HG02610 (cell line): ENCODE measurements around the gene DNMT1.

Source experiments
- ATAC-seq: cut with Tn5 transposase; IDR thresholded peaks from one replicate; pipeline ENCODE4 v1.9.1; 2021; ENCODE audit warnings: mild to moderate bottlenecking, moderate library complexity; ENCODE audit not compliant: unreplicated experiment

The DNMT1 gene

DNA sequence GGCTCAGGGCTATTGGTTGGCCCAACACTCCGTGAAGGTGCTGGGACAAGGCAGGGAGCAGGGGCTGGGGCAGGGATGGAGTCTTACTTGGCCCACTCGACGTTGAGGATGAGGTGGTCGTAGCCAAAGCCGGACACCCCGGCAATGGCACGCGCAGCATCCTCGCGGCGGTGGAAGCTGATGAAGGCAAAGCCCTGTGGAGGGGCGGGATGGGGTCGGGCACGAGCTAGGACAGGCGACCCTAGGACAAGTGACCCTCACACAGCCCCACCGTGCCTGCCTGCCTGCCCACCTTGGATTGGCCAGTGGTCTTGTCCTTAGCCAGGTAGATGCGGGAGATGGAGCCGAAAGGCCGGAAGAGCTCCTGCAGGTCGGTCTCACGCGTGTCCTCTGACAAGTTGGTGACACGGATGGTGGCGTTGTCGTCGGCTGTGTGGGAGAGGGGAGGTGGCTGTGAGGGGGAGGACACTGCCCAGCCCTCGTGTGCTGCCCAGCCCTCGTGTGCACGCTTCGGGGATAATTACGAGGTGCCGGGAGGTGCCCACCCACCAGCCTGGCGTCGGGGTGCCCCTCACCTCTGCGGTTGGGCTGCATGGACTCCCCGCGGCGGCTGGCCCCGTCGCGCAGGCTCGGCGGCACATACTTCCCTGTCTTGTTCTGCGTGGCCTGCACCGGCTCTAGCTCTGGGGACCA lies 79.2 kb downstream of the DNMT1 start:
- ATAC-seq = no peak

DNA sequence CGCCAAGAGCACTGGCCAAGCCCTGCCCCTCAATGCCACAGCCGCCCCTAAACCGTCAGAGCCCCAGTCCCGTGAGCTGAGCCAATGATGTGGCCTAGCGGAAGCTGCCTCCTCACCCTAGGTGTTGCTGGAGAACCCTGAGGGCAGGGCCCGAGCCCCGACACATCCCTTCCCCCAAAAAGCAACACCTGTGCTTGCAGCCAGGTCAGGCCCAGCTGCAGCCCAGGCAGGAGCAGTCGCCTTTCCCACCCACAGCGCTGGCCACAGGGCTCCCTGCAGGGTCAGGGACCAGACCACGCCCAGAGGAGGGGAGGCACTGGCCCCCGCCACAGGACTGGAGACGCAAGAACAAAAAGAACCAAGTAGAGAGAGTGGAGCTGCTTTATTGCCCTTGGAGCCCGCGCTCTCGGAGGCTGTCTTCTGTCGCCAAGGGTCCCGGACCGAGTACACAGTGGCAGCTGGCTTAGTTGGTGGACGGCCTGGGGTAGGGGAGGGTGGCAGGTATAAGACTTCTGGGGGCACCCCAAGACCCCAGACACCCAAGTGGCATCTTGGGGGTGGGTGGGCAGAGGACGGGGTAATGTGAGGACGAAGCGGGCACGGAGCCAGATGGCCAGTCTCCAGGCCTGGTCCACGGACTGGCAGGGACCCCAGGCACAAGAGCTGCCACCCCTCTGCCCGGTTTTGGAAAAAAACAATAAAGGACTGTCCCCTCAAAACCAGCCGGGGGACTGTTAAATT lies 79.9 kb downstream of the DNMT1 start:
- ATAC-seq = no peak

DNA sequence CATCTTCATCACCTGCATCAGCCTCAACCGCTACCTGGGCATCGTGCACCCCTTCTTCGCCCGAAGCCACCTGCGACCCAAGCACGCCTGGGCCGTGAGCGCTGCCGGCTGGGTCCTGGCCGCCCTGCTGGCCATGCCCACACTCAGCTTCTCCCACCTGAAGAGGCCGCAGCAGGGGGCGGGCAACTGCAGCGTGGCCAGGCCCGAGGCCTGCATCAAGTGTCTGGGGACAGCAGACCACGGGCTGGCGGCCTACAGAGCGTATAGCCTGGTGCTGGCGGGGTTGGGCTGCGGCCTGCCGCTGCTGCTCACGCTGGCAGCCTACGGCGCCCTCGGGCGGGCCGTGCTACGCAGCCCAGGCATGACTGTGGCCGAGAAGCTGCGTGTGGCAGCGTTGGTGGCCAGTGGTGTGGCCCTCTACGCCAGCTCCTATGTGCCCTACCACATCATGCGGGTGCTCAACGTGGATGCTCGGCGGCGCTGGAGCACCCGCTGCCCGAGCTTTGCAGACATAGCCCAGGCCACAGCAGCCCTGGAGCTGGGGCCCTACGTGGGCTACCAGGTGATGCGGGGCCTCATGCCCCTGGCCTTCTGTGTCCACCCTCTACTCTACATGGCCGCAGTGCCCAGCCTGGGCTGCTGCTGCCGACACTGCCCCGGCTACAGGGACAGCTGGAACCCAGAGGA lies 80.6 kb downstream of the DNMT1 start:
- ATAC-seq = no peak

DNA sequence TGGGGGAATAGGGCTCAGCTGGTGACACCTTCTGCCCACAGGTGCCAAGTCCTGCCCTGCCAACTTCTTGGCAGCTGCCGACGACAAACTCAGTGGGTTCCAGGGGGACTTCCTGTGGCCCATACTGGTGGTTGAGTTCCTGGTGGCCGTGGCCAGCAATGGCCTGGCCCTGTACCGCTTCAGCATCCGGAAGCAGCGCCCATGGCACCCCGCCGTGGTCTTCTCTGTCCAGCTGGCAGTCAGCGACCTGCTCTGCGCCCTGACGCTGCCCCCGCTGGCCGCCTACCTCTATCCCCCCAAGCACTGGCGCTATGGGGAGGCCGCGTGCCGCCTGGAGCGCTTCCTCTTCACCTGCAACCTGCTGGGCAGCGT lies 81.2 kb downstream of the DNMT1 start:
- no peak for ATAC-seq

DNA sequence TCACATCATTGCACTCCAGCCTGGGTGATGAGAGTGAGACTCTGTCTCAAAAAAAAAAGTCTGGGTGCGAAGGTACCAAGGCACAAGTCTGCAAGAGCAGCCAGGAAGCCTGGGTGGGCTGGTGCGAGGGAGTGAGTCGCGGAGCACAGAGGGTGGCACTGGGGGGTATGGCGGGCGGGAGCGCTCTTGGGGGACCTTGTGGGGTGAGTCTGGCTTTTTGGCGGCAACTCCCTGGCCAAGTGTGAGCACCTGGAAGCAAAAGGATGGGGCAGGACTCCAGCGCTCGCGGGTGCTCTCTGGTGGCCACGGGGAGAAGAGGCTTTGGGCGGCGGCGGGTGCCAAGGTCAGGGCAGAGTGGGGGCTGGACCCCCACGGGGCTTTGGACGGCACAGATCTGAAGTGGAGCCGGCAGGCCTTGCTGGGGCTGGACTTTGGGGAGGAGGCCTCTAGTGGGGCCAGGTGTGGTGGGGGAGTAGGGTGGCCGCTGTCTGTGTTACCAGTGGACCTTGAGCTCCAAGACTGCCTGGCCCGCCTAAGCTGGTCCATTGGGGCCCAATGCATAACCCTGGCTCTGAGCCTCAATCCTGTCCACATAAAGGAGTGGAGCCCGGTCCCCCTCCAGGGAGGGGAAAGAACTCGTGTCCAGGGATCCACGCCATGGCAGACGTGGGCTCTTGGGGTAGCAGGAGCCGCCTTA lies 81.7 kb downstream of the DNMT1 start:
- ATAC-seq = no peak

DNA sequence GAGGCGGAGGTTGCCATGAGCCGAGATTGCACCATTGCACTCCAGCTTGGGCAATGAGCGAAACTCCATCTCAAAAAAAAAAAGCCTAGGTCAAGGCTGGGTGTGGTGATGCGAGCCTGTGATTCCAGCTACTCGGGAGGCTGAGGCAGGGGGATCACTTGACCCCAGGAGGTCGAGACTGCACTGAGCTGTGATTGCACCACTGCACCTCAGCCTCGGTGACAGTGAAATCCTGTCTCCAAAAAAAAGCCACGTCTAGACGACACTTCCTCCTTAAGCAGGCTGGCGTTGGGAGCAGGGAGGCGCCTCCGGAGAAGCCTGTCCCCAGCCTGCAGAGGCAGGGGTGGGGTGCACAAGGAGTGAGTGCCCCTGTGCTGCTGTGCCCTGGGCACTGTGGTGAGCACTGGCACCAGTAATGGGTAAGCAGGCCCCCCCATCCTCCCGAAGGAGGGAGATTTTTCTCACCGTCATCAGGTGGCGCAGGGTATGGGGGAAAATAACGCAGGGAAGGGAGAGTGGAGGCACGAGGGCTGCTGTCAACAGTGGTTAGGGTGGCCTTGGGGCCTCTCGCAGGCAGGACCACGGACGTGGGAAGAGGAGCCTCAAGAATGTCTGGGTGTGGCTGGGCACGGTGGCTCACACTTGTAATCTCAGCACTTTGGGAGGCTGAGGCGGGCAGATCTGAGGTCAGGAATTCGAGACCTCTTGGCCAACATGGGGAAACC lies 82.6 kb downstream of the DNMT1 start:
- no peak for ATAC-seq

DNA sequence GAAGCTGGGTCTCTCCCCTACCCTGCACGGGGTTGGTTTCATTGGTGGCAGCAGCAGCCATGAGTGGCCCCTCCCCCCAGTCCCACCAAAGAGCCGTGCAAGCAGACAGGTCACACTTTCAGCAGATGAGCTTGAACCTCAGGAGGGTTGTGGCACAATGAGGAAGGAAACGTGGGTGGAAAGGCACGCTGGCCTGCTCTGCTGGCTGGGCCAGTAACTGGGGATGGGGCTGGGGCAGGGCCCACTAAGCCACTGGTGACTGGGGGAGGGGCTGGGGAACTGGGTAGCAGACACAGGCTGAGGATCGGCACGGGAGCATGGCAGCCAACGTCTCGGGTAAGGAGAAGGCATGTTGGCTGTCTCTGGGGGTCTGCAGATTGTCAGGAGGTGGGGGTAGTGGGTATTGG lies 83.3 kb downstream of the DNMT1 start, which contains the start of gene P2RY11:
TSS of gene P2RY11 (plus strand) at position 289 of the 407 bp plus-strand sequence. CDS start at position 318, 29 bp downstream.
- no peak for ATAC-seq

DNA sequence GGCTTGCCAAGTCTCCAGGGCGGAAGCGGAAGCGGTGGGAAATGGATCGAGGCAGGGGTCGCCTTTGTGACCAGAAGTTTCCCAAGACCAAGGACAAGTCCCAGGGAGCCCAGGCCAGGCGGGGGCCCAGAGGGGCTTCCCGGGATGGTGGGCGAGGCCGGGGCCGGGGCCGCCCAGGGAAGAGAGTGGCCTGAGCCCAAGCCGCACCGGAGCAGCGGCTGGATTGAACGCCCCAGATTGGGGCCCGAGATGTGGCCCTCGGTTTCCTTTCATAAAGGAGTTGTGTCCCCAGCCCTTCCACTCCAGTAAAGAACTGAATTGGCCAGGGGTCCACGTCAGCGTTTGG lies 83.8 kb downstream of the DNMT1 start:
- no peak for ATAC-seq

DNA sequence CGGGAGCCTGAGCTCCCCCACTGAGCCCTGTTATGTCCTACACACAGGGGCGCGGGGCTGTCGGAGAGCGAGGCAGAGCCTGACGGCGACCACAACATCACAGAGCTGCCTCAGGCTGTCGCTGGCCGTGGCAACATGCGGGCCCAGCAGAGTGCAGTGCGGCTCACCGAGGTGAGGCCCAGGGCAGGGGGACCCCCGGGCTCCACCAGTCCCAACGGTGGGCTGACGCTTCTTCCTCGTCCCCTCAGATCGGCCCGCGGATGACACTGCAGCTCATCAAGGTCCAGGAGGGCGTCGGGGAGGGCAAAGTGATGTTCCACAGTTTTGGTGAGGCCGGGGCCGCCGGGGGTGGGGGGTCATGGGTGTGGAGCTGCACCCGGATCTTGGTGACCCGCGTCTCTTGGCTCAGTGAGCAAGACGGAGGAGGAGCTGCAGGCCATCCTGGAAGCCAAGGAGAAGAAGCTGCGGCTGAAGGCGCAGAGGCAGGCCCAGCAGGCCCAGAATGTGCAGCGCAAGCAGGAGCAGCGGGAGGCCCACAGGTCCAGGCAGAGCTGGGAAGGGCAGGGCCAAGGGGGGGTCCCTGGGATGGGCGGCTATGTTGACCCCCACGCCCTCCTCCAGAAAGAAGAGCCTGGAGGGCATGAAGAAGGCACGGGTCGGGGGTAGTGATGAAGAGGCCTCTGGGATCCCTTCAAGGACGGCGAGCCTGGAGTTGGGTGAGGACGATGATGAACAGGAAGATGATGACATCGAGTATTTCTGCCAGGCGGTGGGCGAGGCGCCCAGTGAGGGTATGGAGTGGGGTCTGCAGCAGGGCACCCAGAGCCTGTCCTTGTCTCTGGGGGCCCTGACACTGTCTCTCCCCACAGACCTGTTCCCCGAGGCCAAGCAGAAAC lies 84.4 kb downstream of the DNMT1 start:
- no peak for ATAC-seq

DNA sequence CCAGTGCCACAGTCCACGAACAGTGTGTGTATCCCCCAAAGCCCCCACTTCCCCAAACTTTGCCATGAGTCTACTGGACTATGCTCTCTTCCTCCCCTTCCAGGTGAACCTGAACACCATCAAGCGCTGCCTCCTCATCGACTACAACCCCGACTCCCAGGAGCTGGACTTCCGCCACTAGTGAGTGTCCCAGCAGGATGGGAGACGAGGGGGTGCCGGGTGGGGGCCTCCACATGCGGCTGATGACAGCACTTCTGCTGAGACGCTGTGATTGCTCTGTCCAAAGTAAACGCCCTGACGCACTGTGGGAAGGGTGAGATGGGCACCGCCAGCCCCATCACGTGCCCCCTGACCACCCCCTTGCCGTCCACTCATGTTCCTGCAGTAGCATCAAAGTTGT lies 85.2 kb downstream of the DNMT1 start:
- no peak for ATAC-seq

DNA sequence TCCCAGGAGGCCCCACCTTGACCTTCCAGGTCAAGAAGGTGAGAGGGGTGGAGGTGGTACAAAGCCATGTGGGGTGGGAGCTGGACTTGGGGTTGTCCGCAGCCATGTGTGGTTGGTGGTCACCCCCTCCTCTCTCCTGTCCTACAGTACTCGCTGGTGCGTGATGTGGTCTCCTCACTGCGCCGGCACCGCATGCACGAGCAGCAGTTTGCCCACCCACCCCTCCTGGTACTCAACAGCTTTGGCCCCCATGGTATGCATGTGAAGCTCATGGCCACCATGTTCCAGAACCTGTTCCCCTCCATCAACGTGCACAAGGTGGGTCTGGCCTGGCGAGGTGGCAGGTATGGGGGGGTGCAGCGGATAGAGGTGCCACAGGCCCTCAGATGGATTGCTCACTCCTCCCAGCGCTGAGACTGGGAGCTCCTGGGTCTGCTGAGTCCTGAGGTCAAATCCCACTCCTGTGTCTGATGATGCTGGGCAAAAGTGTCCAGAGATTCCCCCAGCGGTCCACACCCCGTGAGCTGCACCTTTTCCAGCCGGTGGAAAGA lies 86.9 kb downstream of the DNMT1 start:
- ATAC-seq = no peak

DNA sequence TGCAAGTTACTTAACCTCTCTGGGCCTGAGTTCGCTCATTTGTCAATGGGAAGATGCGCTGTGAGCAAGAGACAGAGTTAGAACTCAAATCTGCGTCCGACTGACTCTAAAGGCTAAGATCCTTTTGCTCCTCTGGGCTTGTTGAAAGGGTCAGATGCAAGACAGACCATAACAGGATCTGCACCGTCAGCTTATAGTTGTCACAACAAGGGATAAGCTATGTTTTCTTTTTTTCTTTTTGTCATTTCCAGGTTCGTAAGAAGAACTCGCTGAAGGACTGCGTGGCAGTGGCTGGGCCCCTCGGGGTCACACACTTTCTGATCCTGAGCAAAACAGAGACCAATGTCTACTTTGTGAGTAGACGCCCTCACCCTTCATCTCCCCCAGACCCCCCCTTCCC lies 87.5 kb downstream of the DNMT1 start:
- no peak for ATAC-seq

DNA sequence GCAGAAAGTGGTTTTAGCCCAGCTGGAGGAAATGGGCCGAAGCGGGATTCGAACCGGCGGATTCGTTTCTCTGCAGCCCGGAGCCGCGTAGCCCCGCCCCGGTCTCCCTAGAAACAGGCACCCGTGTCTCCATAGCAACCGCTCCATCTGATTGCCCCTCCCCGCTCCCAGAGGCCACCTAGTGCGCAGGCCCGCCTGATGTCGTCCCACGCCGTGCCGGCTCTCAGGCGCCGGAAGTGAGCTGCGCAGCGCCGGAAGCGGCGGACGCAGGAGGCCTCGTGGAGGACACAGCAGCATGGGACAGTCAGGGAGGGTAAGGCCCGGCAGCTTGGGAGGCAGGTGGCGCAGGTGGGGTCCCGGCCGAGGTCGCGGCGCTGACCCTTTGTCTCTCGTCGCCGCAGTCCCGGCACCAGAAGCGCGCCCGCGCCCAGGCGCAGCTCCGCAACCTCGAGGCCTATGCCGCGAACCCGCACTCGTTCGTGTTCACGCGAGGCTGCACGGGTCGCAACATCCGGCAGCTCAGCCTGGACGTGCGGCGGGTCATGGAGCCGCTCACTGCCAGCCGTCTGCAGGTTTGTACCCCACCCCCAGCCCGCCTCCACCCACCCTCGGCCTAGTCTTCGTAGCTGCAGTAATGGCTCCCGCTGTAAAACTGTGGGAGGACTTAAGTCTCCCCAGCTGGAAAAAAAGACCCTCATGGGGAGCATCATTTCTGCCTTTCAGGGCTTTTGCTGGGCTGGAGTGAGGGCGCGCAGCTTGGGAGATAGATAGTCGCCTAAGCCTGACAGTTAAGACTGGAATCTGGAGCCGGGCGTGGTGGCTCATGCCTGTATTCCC lies 88.4 kb downstream of the DNMT1 start, which contains the start of gene PPAN:
TSS of gene PPAN (plus strand) at position 263 of the 837 bp plus-strand sequence. CDS start at position 296, 33 bp downstream.
- ATAC-seq = peak; percentile 40

DNA sequence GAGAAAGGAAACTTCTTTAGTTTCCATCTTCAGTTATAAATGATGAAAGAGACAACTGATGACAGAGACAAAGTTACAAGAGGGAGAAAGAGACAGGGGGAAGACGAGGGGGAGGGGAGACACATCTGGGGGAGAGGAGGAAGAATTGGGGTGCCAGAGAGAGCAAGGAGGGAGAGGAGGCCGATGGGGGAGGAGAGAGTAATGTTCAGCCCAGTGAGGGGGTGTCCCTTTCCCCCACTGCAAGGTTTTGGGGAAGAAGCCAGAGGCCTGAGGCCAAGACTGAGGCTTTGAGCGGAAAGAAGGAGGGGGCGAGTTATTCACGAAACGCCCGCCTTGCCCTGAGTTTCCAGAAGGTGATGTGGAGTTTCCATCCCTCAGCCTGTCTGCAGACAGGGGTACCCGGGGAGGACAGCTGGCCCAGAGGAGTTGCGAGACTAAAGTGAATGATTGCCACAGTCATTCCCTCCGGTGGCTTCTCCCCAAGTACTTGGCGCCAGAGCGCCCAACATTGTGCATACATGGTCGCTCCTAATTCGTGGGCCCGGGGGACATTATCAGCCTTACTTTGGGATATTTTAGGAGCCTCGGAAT lies 89.1 kb downstream of the DNMT1 start:
- no peak for ATAC-seq

DNA sequence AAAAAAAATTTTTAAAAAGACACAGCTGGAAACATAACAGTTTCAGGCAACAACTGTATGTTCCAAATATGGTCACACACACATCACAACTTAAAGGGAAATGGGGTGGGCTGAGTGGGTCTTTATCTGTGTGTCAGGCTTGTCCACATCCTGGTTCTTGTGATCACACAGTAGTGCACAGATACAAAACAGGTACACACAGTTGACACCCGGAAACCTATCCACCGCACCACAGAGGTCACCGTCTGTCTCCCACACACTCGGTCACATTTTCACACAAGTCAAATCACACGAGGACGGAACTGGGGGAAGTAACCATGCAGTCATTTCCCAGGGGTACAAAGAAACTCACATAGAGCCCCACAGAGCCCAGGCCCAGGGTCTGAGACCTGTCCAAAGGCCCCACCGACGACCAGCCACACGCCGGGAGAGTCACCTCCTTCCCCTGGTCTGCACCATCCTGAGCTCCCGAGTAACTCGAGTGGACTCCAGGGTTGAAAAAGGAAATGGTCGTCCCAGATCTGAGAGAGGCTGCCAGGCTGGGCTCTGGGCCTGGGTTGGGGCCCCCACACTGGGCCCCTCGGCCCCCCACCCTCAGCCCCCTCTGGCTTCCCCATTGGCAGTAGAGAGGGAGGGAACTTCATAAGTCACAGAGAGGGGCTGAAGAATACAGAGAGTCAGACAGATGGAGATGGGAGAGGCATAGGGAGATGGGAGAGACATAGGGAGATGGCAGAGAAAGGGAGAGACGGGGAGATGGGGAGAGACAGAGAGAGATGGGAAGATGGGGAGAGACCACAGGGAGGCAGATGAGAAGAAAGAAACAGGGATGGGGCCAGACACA lies 89.9 kb downstream of the DNMT1 start:
- ATAC-seq = peak; percentile 37

DNA sequence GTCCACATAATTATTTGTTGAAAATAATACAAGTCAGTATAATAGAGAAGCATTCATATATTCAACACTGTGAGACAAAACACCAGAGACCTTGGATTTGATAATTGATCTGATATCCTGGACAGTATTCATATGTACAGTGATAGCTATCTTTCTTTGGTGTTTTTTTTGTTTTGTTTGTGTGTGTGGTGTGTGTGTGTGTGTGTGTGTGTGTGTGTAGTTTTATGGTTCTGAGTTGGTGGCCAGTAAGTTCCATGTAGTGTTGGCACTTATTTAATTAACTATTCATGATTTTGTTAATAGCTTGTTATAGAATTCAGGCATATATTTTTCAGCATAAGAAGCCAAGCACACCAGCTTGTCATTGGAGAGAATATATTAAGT lies 90.6 kb downstream of the DNMT1 start:
- no peak for ATAC-seq

DNA sequence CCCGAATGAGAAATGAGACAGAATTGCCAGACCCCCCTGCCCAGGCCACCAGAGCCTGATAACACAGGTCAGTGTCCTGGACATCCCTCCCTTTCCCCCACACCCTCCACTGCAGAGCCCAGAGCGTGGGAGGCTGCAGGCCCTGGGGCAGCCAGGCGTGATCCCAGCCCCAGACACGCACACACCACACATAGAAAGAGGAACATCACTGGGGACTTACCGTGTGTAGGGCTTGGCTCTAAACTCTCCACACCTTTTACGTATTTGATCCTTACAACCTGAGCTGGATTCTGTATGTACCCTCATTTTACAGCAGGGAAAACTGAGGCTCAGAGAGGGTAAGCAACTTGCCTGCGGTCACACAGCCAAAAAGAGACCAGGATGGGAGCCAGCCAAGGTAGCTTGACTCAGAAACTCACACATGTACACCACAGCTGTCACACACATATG lies 91.9 kb downstream of the DNMT1 start:
- ATAC-seq = peak; percentile 36
